A549 (cell line): ENCODE results near the gene CLSTN2. TPM values are rescaled to one million over a fixed set of nuclear protein-coding genes. Genes with fewer than 3 reads are reported as not detected.

Experiments used
- ATAC-seq, 2 experiments: fragments of 200-7000 bp in 1 of 2; fragments of >200 bp in 1 of 2; cut with Nextera tagmentation in 1 of 2; cut with Tn5 transposase in 1 of 2; 3 replicates each; pipeline versions ENCODE4 v1.8.0 to v1.9.1; 2018 to 2020; ENCODE audit warnings: mild to moderate bottlenecking in 1 of 2, moderate library complexity in 1 of 2
- CTCF ChIA-PET: fragments of 300-600 bp; sonication (Branson Sonifier 250); formaldehyde crosslinking; extraction: SDS; loops from one replicate; lab custom pipeline; 2021; ENCODE audit warnings: antibody characterized with exemption, inconsistent platforms; lab: Yijun Ruan, JAX
- POLR2A ChIA-PET: fragments of 350-600 bp; formaldehyde crosslinking; extraction: SDS; loops from one replicate; lab custom pipeline; 2021; ENCODE audit warnings: antibody characterized with exemption, inconsistent platforms; lab: Yijun Ruan, JAX
- DNase-seq, 2 experiments: peaks; one replicate each; pipeline versions ENCODE4 v3.0.0 to v3.0.0-alpha.2; 2011 to 2016; ENCODE audit warnings: low read depth in 1 of 2, low spot score in 1 of 2
- FAIRE-seq: peaks from 2 replicates; lab custom pipeline; 2011; peaks lifted over from hg19 to GRCh38; lab: Jason Lieb, UNC
- H3K27ac ChIP-seq, 2 experiments: fragments of >200 bp; sonication (Bioruptor Twin); formaldehyde crosslinking; 3 replicates each; pipeline ENCODE4 v1.5.1; 2016 to 2017
- H3K4me1 ChIP-seq: fragments of >200 bp; sonication (Bioruptor Twin); formaldehyde crosslinking; 3 replicates; pipeline ENCODE4 v1.6.1; 2016
- H3K4me2 ChIP-seq: fragments of >200 bp; sonication (Bioruptor Twin); formaldehyde crosslinking; 3 replicates; pipeline ENCODE4 v1.6.1; 2016
- H3K4me3 ChIP-seq: fragments of >200 bp; sonication (Bioruptor Twin); formaldehyde crosslinking; 3 replicates; pipeline ENCODE4 v1.5.1; 2016
- H3K9me3 ChIP-seq: fragments of >200 bp; sonication (Bioruptor Twin); formaldehyde crosslinking; 3 replicates; pipeline ENCODE4 v1.6.1; 2016
- BHLHE40 ChIP-seq: IDR thresholded peaks from 2 replicates; pipeline ENCODE4 v1.6.1; 2012; ENCODE audit warnings: low read depth, low read length, inconsistent platforms
- CBX2 ChIP-seq: fragments of 200-600 bp; sonication (generic); IDR thresholded peaks from 2 replicates; pipeline ENCODE4 v1.6.1; 2016; ENCODE audit warnings: low read depth, mild to moderate bottlenecking, borderline replicate concordance
- CEBPB ChIP-seq, 2 experiments: fragments of >200 bp in 1 of 2; sonication (Bioruptor Twin) in 1 of 2; formaldehyde crosslinking in 1 of 2; IDR thresholded peaks; 2 replicates each; pipeline ENCODE4 v1.6.1; 2012 to 2016
- EHF ChIP-seq: fragments of 250-450 bp; sonication (Bioruptor Pico); IDR thresholded peaks from 2 replicates; pipeline ENCODE4 v1.5.0; 2020; ENCODE audit warnings: mild to moderate bottlenecking
- ESRRA ChIP-seq: fragments of 150-350 bp; IDR thresholded peaks from 2 replicates; pipeline ENCODE4 v1.6.1; 2014; ENCODE audit warnings: mild to moderate bottlenecking, low read length, borderline replicate concordance
- FOSB ChIP-seq: fragments of 250-450 bp; sonication (Bioruptor Pico); IDR thresholded peaks from 2 replicates; pipeline ENCODE4 v1.5.0; 2020; ENCODE audit warnings: mild to moderate bottlenecking, moderate library complexity
- FOXS1 ChIP-seq: fragments of 250-450 bp; sonication (Bioruptor Pico); IDR thresholded peaks from 2 replicates; pipeline ENCODE4 v1.5.0; 2020; ENCODE audit warnings: mild to moderate bottlenecking, moderate library complexity
- GATA3 ChIP-seq: IDR thresholded peaks from 2 replicates; pipeline ENCODE4 v1.6.1; 2012; ENCODE audit warnings: borderline replicate concordance
- HEYL ChIP-seq: fragments of 250-450 bp; sonication (Bioruptor Pico); IDR thresholded peaks from 2 replicates; pipeline ENCODE4 v1.8.0; 2021; ENCODE audit warnings: mild to moderate bottlenecking, moderate library complexity
- HOXA7 ChIP-seq: fragments of 250-450 bp; sonication (Bioruptor Pico); IDR thresholded peaks from 2 replicates; pipeline ENCODE4 v1.5.0; 2020; ENCODE audit warnings: mild to moderate bottlenecking, moderate library complexity
- HOXB5 ChIP-seq: fragments of 250-450 bp; sonication (Bioruptor Pico); IDR thresholded peaks from 2 replicates; pipeline ENCODE4 v1.5.0; 2020; ENCODE audit warnings: mild to moderate bottlenecking, moderate library complexity
- KDM5A ChIP-seq: fragments of 200-600 bp; sonication (generic); IDR thresholded peaks from 2 replicates; pipeline ENCODE4 v1.6.1; 2016; ENCODE audit warnings: antibody characterized with exemption, mild to moderate bottlenecking
- MAFK ChIP-seq: fragments of 450-650 bp; IDR thresholded peaks from 2 replicates; pipeline ENCODE4 v1.6.1; 2014; ENCODE audit not compliant: partially characterized antibody
- MAZ ChIP-seq: fragments of 150-350 bp; IDR thresholded peaks from 2 replicates; pipeline ENCODE4 v1.6.1; 2014; ENCODE audit warnings: antibody characterized with exemption, low read depth, low read length, borderline replicate concordance
- MYC ChIP-seq: IDR thresholded peaks from 2 replicates; pipeline ENCODE4 v1.6.1; 2012; ENCODE audit warnings: mild to moderate bottlenecking, inconsistent platforms, low read length, improper control_type of control experiment, borderline replicate concordance
- NPAS2 ChIP-seq: fragments of 250-450 bp; sonication (Bioruptor Pico); IDR thresholded peaks from 2 replicates; pipeline ENCODE4 v1.8.0; 2022; ENCODE audit warnings: mild to moderate bottlenecking, moderate library complexity, borderline replicate concordance
- PHF8 ChIP-seq: fragments of 200-600 bp; sonication (generic); IDR thresholded peaks from 2 replicates; pipeline ENCODE4 v1.6.1; 2016; ENCODE audit warnings: low read depth, mild to moderate bottlenecking, antibody characterized with exemption, moderate library complexity, borderline replicate concordance
- POLR2A ChIP-seq: IDR thresholded peaks from 2 replicates; pipeline ENCODE4 v1.6.1; 2012; ENCODE audit warnings: mild to moderate bottlenecking, low read length
- POLR2AphosphoS2 ChIP-seq: conservative IDR thresholded peaks from 2 replicates; pipeline ENCODE4 v1.6.1; 2012; ENCODE audit warnings: low read length, improper control_type of control experiment, inconsistent platforms
- RARB ChIP-seq: fragments of 250-450 bp; sonication (Bioruptor Pico); IDR thresholded peaks from 2 replicates; pipeline ENCODE4 v1.8.0; 2021; ENCODE audit warnings: mild to moderate bottlenecking, moderate library complexity
- RCOR1 ChIP-seq: fragments of 150-350 bp; IDR thresholded peaks from 2 replicates; pipeline ENCODE4 v1.6.1; 2014; ENCODE audit warnings: antibody characterized with exemption, low read length, low read depth
- RNF2 ChIP-seq: fragments of 200-600 bp; sonication (generic); IDR thresholded peaks from 2 replicates; pipeline ENCODE4 v1.6.1; 2016; ENCODE audit warnings: low read depth, mild to moderate bottlenecking, antibody characterized with exemption, moderate library complexity, borderline replicate concordance
- TP53 ChIP-seq: fragments of 250-450 bp; sonication (Bioruptor Pico); IDR thresholded peaks from 2 replicates; pipeline ENCODE4 v1.5.0; 2021; ENCODE audit warnings: mild to moderate bottlenecking, moderate library complexity
- WGBS: methylation state at CpG from one replicate; pipeline ENCODE4 v1.1.6; 2017; ENCODE audit errors: missing lambda C conversion rate; 5-methylcytosine and 5-hydroxymethylcytosine counted together
- polyA plus RNA-seq, 4 experiments: library from polyadenylated mRNA; depleted of rRNA in 3 of 4; stranded (reverse); fragments of >200 nt; fragmentation: RNase III in 1 of 4; extraction: RNeasy Plus Mini Kit Qiagen cat#74134 plus additional on column Dnase treatment in 1 of 4; gene quantifications; 2 replicates in 3 of 4; 3 replicates in 1 of 4; pipeline ENCODE4 v1.2.3, GENCODE V29; 2011 to 2017
- TF ChIP-seq, protein P1 (sequence below): fragments of >200 bp; sonication (Bioruptor Twin); formaldehyde crosslinking; IDR thresholded peaks from 3 replicates; pipeline ENCODE4 v1.5.1; 2016
- TF ChIP-seq, protein P2 (sequence below): fragments of 150-350 bp; IDR thresholded peaks from 2 replicates; pipeline ENCODE4 v1.6.1; 2014; ENCODE audit warnings: low read depth, mild to moderate bottlenecking, low read length
- TF ChIP-seq, protein P3 (sequence below): IDR thresholded peaks from 2 replicates; pipeline ENCODE4 v1.6.1; 2012; ENCODE audit warnings: low read depth, borderline replicate concordance
- TF ChIP-seq, protein P4 (sequence below): fragments of >200 bp; sonication (Bioruptor Twin); formaldehyde crosslinking; IDR thresholded peaks from 2 replicates; pipeline ENCODE4 v1.6.1; 2016
- TF ChIP-seq, protein P5 (sequence below): IDR thresholded peaks from 2 replicates; pipeline ENCODE4 v1.6.1; 2012

Gene CLSTN2
- polyA plus RNA-seq, 2 of the 4 experiments (the other 2 are of a cell fraction), result 0.03 to 0.04 TPM

DNA sequence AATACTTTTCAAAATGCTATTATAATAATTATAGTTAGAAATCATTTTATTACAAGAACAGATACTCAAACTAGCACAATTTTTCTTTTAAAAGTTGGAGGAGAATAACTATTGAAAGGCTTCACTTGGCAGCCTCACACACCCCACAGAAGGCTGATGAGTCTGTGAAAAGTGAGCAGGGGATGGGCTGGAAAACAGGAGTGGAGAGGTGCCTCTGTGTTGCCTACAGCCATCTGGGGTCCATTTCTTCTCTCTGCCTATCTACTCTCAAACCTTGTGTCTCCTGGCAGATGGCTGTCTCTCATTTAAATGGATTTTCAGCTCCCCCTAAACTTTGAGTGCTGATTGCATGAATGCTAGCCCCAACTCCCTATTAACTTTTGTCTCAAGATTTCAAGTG is 230.8 kb downstream of the CLSTN2 start:
- ATAC-seq (no peak), FAIRE-seq (no peak)
- no peak overlapping the region for H3K4me3 ChIP-seq
- no peaks in the 10 kb centered on the region for H3K9me3 ChIP-seq
- H3K27ac ChIP-seq, result no peak overlapping the region
- no peaks in the 10 kb centered on the region for H3K4me1 ChIP-seq
- CTCF ChIA-PET, result no interaction called here
- TF ChIP-seq BHLHE40 (no peak), KDM5A (no peak), RNF2 (no peak), ESRRA (no peak), HOXB5 (CRISPR knock-in tag) (no peak), POLR2A (no peak), PHF8 (no peak), HEYL (no peak), HOXA7 (CRISPR knock-in tag) (no peak), CEBPB (IDR thresholded peaks at IDR 0.05) (no peak)
- TF ChIP-seq, protein P1, sequence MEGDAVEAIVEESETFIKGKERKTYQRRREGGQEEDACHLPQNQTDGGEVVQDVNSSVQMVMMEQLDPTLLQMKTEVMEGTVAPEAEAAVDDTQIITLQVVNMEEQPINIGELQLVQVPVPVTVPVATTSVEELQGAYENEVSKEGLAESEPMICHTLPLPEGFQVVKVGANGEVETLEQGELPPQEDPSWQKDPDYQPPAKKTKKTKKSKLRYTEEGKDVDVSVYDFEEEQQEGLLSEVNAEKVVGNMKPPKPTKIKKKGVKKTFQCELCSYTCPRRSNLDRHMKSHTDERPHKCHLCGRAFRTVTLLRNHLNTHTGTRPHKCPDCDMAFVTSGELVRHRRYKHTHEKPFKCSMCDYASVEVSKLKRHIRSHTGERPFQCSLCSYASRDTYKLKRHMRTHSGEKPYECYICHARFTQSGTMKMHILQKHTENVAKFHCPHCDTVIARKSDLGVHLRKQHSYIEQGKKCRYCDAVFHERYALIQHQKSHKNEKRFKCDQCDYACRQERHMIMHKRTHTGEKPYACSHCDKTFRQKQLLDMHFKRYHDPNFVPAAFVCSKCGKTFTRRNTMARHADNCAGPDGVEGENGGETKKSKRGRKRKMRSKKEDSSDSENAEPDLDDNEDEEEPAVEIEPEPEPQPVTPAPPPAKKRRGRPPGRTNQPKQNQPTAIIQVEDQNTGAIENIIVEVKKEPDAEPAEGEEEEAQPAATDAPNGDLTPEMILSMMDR, result no peak
- TF ChIP-seq, protein P2, sequence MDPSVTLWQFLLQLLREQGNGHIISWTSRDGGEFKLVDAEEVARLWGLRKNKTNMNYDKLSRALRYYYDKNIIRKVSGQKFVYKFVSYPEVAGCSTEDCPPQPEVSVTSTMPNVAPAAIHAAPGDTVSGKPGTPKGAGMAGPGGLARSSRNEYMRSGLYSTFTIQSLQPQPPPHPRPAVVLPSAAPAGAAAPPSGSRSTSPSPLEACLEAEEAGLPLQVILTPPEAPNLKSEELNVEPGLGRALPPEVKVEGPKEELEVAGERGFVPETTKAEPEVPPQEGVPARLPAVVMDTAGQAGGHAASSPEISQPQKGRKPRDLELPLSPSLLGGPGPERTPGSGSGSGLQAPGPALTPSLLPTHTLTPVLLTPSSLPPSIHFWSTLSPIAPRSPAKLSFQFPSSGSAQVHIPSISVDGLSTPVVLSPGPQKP, result no peak
- TF ChIP-seq, all 56 proteins: peak for 0
- no peak overlapping the region for H3K4me2 ChIP-seq
- POLR2A ChIA-PET, result no interaction called here
- DNase-seq, result no peak

DNA sequence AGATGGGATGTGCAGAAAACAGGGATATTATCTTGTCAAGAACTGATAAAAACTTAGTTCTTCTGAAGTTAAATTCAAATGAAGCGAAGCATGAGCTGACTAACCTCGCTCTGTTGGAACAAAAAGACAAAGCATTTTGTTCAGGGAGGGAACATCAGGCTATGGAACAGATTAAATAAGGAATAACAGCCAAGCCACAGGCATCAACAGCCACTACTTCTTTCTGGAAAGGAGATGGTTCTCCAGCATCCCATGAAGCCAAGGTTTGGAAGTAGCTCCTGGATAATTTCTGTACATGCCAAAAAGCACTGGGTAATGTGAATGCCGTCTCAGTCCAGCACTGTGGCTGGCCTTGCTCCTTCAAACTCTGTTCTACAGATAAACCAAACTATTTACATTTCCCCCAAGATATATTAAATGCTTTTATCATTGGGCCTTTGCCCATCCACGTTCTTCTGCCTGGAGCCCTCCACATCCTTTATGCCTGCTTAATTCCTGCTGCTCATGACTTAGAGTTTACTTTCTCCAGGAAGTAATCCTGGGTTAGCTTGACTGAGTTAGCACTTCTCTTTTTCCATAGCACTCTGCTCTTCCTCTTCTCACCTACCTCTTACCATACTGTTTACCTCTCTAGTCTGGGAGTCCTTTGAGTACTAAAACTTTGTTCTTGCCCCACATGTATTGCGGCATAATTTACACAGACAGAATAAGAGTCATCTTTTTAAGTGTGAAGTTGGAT is 232.0 kb downstream of the CLSTN2 start:
- no peak for DNase-seq
- Histone ChIP-seq H3K27ac (no peak overlapping the region), H3K4me3 (no peak overlapping the region), H3K4me1 (no peaks in the 10 kb centered on the region), H3K4me2 (no peak overlapping the region), H3K9me3 (no peaks in the 10 kb centered on the region)
- POLR2A ChIA-PET, result no interaction called here
- FAIRE-seq, result no peak
- TF ChIP-seq CEBPB (IDR thresholded peaks at IDR 0.05) (no peak), GATA3 (no peak), RARB (CRISPR knock-in tag) (no peak), MAFK (no peak), NPAS2 (no peak), TP53 (CRISPR knock-in tag) (no peak), EHF (CRISPR knock-in tag) (no peak), MAZ (no peak), FOSB (CRISPR knock-in tag) (no peak), CBX2 (no peak), RCOR1 (no peak), RNF2 (no peak), MYC (no peak), POLR2AphosphoS2 (no peak), BHLHE40 (no peak), FOXS1 (CRISPR knock-in tag) (no peak), KDM5A (no peak)
- TF ChIP-seq, protein P3, sequence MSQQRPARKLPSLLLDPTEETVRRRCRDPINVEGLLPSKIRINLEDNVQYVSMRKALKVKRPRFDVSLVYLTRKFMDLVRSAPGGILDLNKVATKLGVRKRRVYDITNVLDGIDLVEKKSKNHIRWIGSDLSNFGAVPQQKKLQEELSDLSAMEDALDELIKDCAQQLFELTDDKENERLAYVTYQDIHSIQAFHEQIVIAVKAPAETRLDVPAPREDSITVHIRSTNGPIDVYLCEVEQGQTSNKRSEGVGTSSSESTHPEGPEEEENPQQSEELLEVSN, result no peak
- TF ChIP-seq, protein P4, sequence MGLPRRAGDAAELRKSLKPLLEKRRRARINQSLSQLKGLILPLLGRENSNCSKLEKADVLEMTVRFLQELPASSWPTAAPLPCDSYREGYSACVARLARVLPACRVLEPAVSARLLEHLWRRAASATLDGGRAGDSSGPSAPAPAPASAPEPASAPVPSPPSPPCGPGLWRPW, result no peak
- TF ChIP-seq, protein P5, sequence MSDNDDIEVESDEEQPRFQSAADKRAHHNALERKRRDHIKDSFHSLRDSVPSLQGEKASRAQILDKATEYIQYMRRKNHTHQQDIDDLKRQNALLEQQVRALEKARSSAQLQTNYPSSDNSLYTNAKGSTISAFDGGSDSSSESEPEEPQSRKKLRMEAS, result no peak
- CTCF ChIA-PET, result no interaction called here
- ATAC-seq, result no peak
- WGBS, result 40% methylated on average over 5 of the region's 5 CpGs
